SK-N-SH (cell line): ENCODE data around the gene STX5. TPM values are rescaled to one million over a fixed set of nuclear protein-coding genes. Genes with fewer than 3 reads are reported as not detected.
"Not testable (repeated sequence)": the region's sequence is repeated elsewhere in the genome, so short reads cannot be mapped to it uniquely, and the experiment has no call there.

Experiments
- CTCF ChIA-PET: fragments of 300-600, 350-600 bp; formaldehyde crosslinking; extraction: SDS; loops from one replicate; lab custom pipeline; 2021; lab: Yijun Ruan, JAX
- POLR2A ChIA-PET: fragments of 350-600 bp; sonication (Branson Sonifier 250); formaldehyde crosslinking; extraction: SDS; loops from one replicate; lab custom pipeline; 2020; ENCODE audit warnings: antibody characterized with exemption, inconsistent platforms; lab: Yijun Ruan, JAX
- DNase-seq: peaks from one replicate; pipeline ENCODE4 v3.0.0; 2012
- H2AFZ ChIP-seq: fragments of 200-600 bp; sonication (generic); 2 replicates; pipeline ENCODE4 v1.8.1; 2016; ENCODE audit warnings: antibody characterized with exemption, mild to moderate bottlenecking, low read depth
- H3F3A ChIP-seq: fragments of 200-600 bp; sonication (generic); replicated peaks from 2 replicates; pipeline ENCODE3; 2016; ENCODE audit warnings: antibody characterized with exemption, mild to moderate bottlenecking; ENCODE audit not compliant: insufficient read depth
- H3K27ac ChIP-seq, 2 experiments: fragments of 200-500 bp in 1 of 2; fragments of 200-600 bp in 1 of 2; sonication (Bioruptor generic) in 1 of 2; sonication (generic), shearing (Covaris generic) in 1 of 2; 2 replicates each; pipeline versions ENCODE4 v1.5.1 to v1.6.1; 2014 to 2016; ENCODE audit warnings: low read depth in 2 of 2, inconsistent platforms in 1 of 2, low read length in 1 of 2, mild to moderate bottlenecking in 1 of 2, mixed read lengths in 1 of 2
- H3K27me3 ChIP-seq: fragments of 200-600 bp; sonication (generic), shearing (Covaris generic); 2 replicates; pipeline ENCODE4 v1.6.1; 2016; ENCODE audit warnings: mixed run types; ENCODE audit not compliant: insufficient read depth
- H3K36me3 ChIP-seq, 2 experiments: fragments of 200-500 bp in 1 of 2; fragments of 200-600 bp in 1 of 2; sonication (Bioruptor generic) in 1 of 2; sonication (generic) in 1 of 2; replicated peaks in 1 of 2; 2 replicates each; pipeline versions ENCODE3 to v1.5.1; 2014 to 2016; ENCODE audit warnings: low read length in 1 of 2, mild to moderate bottlenecking in 1 of 2; ENCODE audit not compliant: insufficient read depth in 2 of 2, control insufficient read depth in 1 of 2
- H3K4me1 ChIP-seq, 2 experiments: fragments of 200-500 bp in 1 of 2; fragments of 200-600 bp in 1 of 2; sonication (Bioruptor generic) in 1 of 2; sonication (generic), shearing (Covaris generic) in 1 of 2; 2 replicates each; pipeline versions ENCODE4 v1.5.1 to v1.6.1; 2014 to 2016; ENCODE audit warnings: low read depth in 1 of 2, low read length in 1 of 2, mixed run types in 1 of 2; ENCODE audit not compliant: insufficient read depth in 2 of 2, control insufficient read depth in 1 of 2
- H3K4me2 ChIP-seq: fragments of 200-600 bp; sonication (generic), shearing (Covaris generic); 2 replicates; pipeline ENCODE4 v1.6.1; 2017; ENCODE audit warnings: mixed run types
- H3K4me3 ChIP-seq, 2 experiments: fragments of 200-500 bp in 1 of 2; fragments of 200-600 bp in 1 of 2; sonication (Bioruptor generic) in 1 of 2; sonication (generic), shearing (Covaris generic) in 1 of 2; 2 replicates each; pipeline versions ENCODE4 v1.5.1 to v1.8.1; 2014 to 2016; ENCODE audit warnings: low read depth in 2 of 2, inconsistent platforms in 1 of 2, low read length in 1 of 2, mild to moderate bottlenecking in 1 of 2, mixed read lengths in 1 of 2, moderate library complexity in 1 of 2
- H3K79me2 ChIP-seq: fragments of 200-600 bp; sonication (generic); 2 replicates; pipeline ENCODE4 v1.8.1; 2017; ENCODE audit warnings: mild to moderate bottlenecking; ENCODE audit not compliant: insufficient read depth
- H3K9ac ChIP-seq: fragments of 200-600 bp; sonication (generic); 2 replicates; pipeline ENCODE4 v1.6.1; 2017; ENCODE audit warnings: mixed run types
- H3K9me2 ChIP-seq: fragments of 200-600 bp; sonication (generic); 2 replicates; pipeline ENCODE4 v1.6.1; 2017; ENCODE audit warnings: mixed run types
- H3K9me3 ChIP-seq: fragments of 200-600 bp; sonication (generic); 2 replicates; pipeline ENCODE4 v1.6.1; 2017; ENCODE audit warnings: mixed run types, mild to moderate bottlenecking, moderate library complexity
- H4K20me1 ChIP-seq: fragments of 200-600 bp; sonication (generic); 2 replicates; pipeline ENCODE4 v1.6.1; 2017; ENCODE audit warnings: mild to moderate bottlenecking, mixed run types; ENCODE audit not compliant: insufficient read depth
- EZH2phosphoT487 ChIP-seq: fragments of 200-600 bp; sonication (generic); IDR thresholded peaks from 2 replicates; pipeline ENCODE4 v1.6.1; 2017; ENCODE audit warnings: low read depth, mixed run types, mild to moderate bottlenecking, antibody characterized with exemption, moderate library complexity, borderline replicate concordance
- MAX ChIP-seq: IDR thresholded peaks from 2 replicates; pipeline ENCODE4 v1.4.0; 2012; ENCODE audit warnings: low read depth
- MXI1 ChIP-seq: IDR thresholded peaks from 2 replicates; pipeline ENCODE4 v1.6.1; 2012; ENCODE audit warnings: mild to moderate bottlenecking, low read depth, low read length, improper control_type of control experiment
- WGBS: methylation state at CpG from one replicate; pipeline ENCODE4 v1.1.6; 2017; ENCODE audit warnings: low lambda C conversion rate; 5-methylcytosine and 5-hydroxymethylcytosine counted together
- polyA plus RNA-seq, 3 experiments: library from polyadenylated mRNA; depleted of rRNA; stranded (reverse); fragments of >200 nt; gene quantifications; 2 replicates each; pipeline ENCODE4 v1.2.3, GENCODE V29; 2012

STX5 gene
- polyA plus RNA-seq, 1 of the 3 experiments (the other 2 are of a cell fraction) = 24.2 TPM

- H3K4me1 ChIP-seq = peaks cover 2 to 6% of the 10 kb centered on the region in 2 experiments; a peak in 2 of 4 replicates
- H3K9me3 ChIP-seq = no peaks in the 10 kb centered on the region
- no peaks in the 10 kb centered on the region for H3K36me3 ChIP-seq
- ChIA-PET POLR2A (interaction anchor here (0.9 to 1.2 kb wide), 3 partner anchors 23 to 78 kb away, joined by 3 to 7 read pairs (median 5); no protein-coding TSS in a partner anchor), CTCF (interaction anchor here (1.0 to 6.9 kb wide), 8 partner anchors 9 to 469 kb away, joined by 3 to 74 read pairs (median 4); partner anchors contain the start of genes SLC3A2, TAF6L and TMEM179B)
- no peaks in the 10 kb centered on the region for H3K9me2 ChIP-seq
- H3K27me3 ChIP-seq = no peaks in the 10 kb centered on the region
- WGBS = 91% methylated on average over 4 of the region's 4 CpGs
- no peak overlapping the region for H2AFZ ChIP-seq
- no peak overlapping the region for H3K27ac ChIP-seq
- H3F3A ChIP-seq = peaks cover 10% of the 10 kb centered on the region
- H3K4me2 ChIP-seq = no peak overlapping the region
- TF ChIP-seq MXI1 (no peak), MAX (no peak)
- no peak overlapping the region for H3K4me3 ChIP-seq
- no peak overlapping the region for H3K9ac ChIP-seq
- H3K79me2 ChIP-seq = peaks cover 31% of the 10 kb centered on the region
- DNase-seq = no peak
- no peaks in the 10 kb centered on the region for H4K20me1 ChIP-seq
Observed at GRCh38 chr11:62863687-62864335, 32.0 kb upstream of the STX5 start.

- H3K4me1 ChIP-seq, H3K4me3 ChIP-seq, H3K4me2 ChIP-seq, H3K9ac ChIP-seq, H3K36me3 ChIP-seq, H3K27me3 ChIP-seq, H3F3A ChIP-seq, DNase-seq, H3K27ac ChIP-seq, H2AFZ ChIP-seq, H4K20me1 ChIP-seq, H3K9me3 ChIP-seq, H3K9me2 ChIP-seq: not testable (repeated sequence)
- WGBS = 97% methylated on average over 16 of the region's 16 CpGs
- ChIA-PET CTCF (interaction anchor here (0.8 to 6.9 kb wide), 5 partner anchors 11 to 73 kb away, joined by 3 to 74 read pairs (median 4); partner anchors contain the start of genes SLC3A2 and TMEM179B), POLR2A (interaction anchor here (1.1 to 2.0 kb wide), 2 partner anchors 21 to 75 kb away, joined by 3 to 9 read pairs; no protein-coding TSS in a partner anchor)
- H3K79me2 ChIP-seq = peaks cover 35% of the 10 kb centered on the region
Observed at GRCh38 chr11:62861564-62862192, 29.8 kb upstream of the STX5 start.

- H2AFZ ChIP-seq = no peak overlapping the region
- H4K20me1 ChIP-seq = no peaks in the 10 kb centered on the region
- H3K9me3 ChIP-seq = no peaks in the 10 kb centered on the region
- DNase-seq = no peak
- H3K4me1 ChIP-seq = peaks cover 6% of the 10 kb centered on the region in 2 experiments; a peak in 2 of 4 replicates
- no peaks in the 10 kb centered on the region for H3K9me2 ChIP-seq
- H3K36me3 ChIP-seq = no peaks in the 10 kb centered on the region
- H3F3A ChIP-seq = peaks cover 7% of the 10 kb centered on the region
- H3K4me3 ChIP-seq = no peak overlapping the region
- no peak overlapping the region for H3K9ac ChIP-seq
- H3K27me3 ChIP-seq = no peaks in the 10 kb centered on the region
- WGBS = 89% methylated on average over 5 of the region's 5 CpGs
- H3K4me2 ChIP-seq = no peak overlapping the region
- POLR2A ChIA-PET = interaction anchor here (1.1 to 2.0 kb wide), 2 partner anchors 20 to 75 kb away, joined by 3 to 9 read pairs; no protein-coding TSS in a partner anchor
- CTCF ChIA-PET = interaction anchor here (0.8 to 6.9 kb wide), 5 partner anchors 12 to 73 kb away, joined by 3 to 74 read pairs (median 4); partner anchors contain the start of genes SLC3A2 and TMEM179B
- H3K27ac ChIP-seq = no peak overlapping the region
- TF ChIP-seq EZH2phosphoT487 = no peak
- H3K79me2 ChIP-seq = peaks cover 37% of the 10 kb centered on the region
Observed at GRCh38 chr11:62860835-62861563, 29.1 kb upstream of the STX5 start.

GRCh38 chr11:62859281-62859703 is 27.4 kb upstream of the STX5 start:
- H3K9me2 ChIP-seq, H4K20me1 ChIP-seq, POLR2A ChIA-PET, H3K4me1 ChIP-seq, H3K27me3 ChIP-seq, H3K27ac ChIP-seq, DNase-seq, H3K4me3 ChIP-seq, H2AFZ ChIP-seq, H3K9ac ChIP-seq, H3K9me3 ChIP-seq, H3K36me3 ChIP-seq, H3K4me2 ChIP-seq, CTCF ChIA-PET: not testable (repeated sequence)
- Histone ChIP-seq H3F3A (peaks cover 16% of the 10 kb centered on the region), H3K79me2 (peaks cover 41% of the 10 kb centered on the region)
- WGBS = 97% methylated on average over 8 of the region's 8 CpGs
